ENCODE measurements around the gene FMO2. TPM values are rescaled to one million over a fixed set of nuclear protein-coding genes. Genes with fewer than 3 reads are reported as not detected.

Gene FMO2
- not detected in 2 replicates for total RNA-seq (2014; rRNA removed; shearing (Covaris generic))
- polyA plus RNA-seq (2014; cell fraction: nucleus; rRNA removed) = not detected in 2 replicates

GRCh38 chr1:171185091-171185490, at the start of gene FMO2:
TSS of gene FMO2 (plus strand) at chr1:171185300. CDS start at chr1:171185714, 414 bp downstream.
- no peak for DNase-seq (ENCODE audit: extremely low read depth, low read depth)

- DNase-seq (ENCODE audit: extremely low read depth, low read depth) = no peak
Observed at GRCh38 chr1:171137580-171137979, 47.5 kb upstream of the FMO2 start.

GRCh38 chr1:171138980-171139379, 46.1 kb upstream of the FMO2 start:
- DNase-seq (ENCODE audit: extremely low read depth, low read depth) = no peak

GRCh38 chr1:171139890-171140289, 45.2 kb upstream of the FMO2 start:
- no peak for DNase-seq (ENCODE audit: extremely low read depth, low read depth)

- no peak for DNase-seq (ENCODE audit: extremely low read depth, low read depth)
Observed at GRCh38 chr1:171140401-171140800, 44.7 kb upstream of the FMO2 start.

- no peak for DNase-seq (ENCODE audit: extremely low read depth, low read depth)
Observed at GRCh38 chr1:171140956-171141687, 44.0 kb upstream of the FMO2 start.

GRCh38 chr1:171141688-171142415, 43.2 kb upstream of the FMO2 start:
- no peak for DNase-seq (ENCODE audit: extremely low read depth, low read depth)

- DNase-seq (ENCODE audit: extremely low read depth, low read depth) = no peak
Observed at GRCh38 chr1:171142416-171143385, 42.4 kb upstream of the FMO2 start.

- no peak for DNase-seq (ENCODE audit: extremely low read depth, low read depth)
Observed at GRCh38 chr1:171150156-171150555, 34.9 kb upstream of the FMO2 start.

- no peak for DNase-seq (ENCODE audit: extremely low read depth, low read depth)
Observed at GRCh38 chr1:171152549-171152948, 32.6 kb upstream of the FMO2 start.

- DNase-seq (ENCODE audit: extremely low read depth, low read depth) = no peak
Observed at GRCh38 chr1:171155484-171155883, 29.6 kb upstream of the FMO2 start.

- DNase-seq (ENCODE audit: extremely low read depth, low read depth) = no peak
Observed at GRCh38 chr1:171158096-171158495, 27.0 kb upstream of the FMO2 start.

- no peak for DNase-seq (ENCODE audit: extremely low read depth, low read depth)
Observed at GRCh38 chr1:171158551-171158950, 26.5 kb upstream of the FMO2 start.

- DNase-seq (ENCODE audit: extremely low read depth, low read depth) = no peak
Observed at GRCh38 chr1:171159148-171159547, 26.0 kb upstream of the FMO2 start.

- DNase-seq (ENCODE audit: extremely low read depth, low read depth) = no peak
Observed at GRCh38 chr1:171160211-171160610, 24.9 kb upstream of the FMO2 start.

GRCh38 chr1:171160639-171161354, 24.3 kb upstream of the FMO2 start:
- DNase-seq (ENCODE audit: extremely low read depth, low read depth) = no peak

GRCh38 chr1:171161431-171161830, 23.7 kb upstream of the FMO2 start:
- DNase-seq (ENCODE audit: extremely low read depth, low read depth) = no peak

- no peak for DNase-seq (ENCODE audit: extremely low read depth, low read depth)
Observed at GRCh38 chr1:171166361-171166760, 18.7 kb upstream of the FMO2 start.

- no peak for DNase-seq (ENCODE audit: extremely low read depth, low read depth)
Observed at GRCh38 chr1:171167785-171168184, 17.3 kb upstream of the FMO2 start.

GRCh38 chr1:171172471-171172870, 12.6 kb upstream of the FMO2 start:
- no peak for DNase-seq (ENCODE audit: extremely low read depth, low read depth)
